GM19023 (cell line): ENCODE measurements around the gene XIRP1.
"Not testable (repeated sequence)": the region's sequence is repeated elsewhere in the genome, so short reads cannot be mapped to it uniquely, and the experiment has no call there.

ENCODE experiments used
- ATAC-seq: cut with Tn5 transposase; IDR thresholded peaks from one replicate; pipeline ENCODE4 v1.9.1; 2021; ENCODE audit warnings: mild to moderate bottlenecking, moderate library complexity; ENCODE audit not compliant: unreplicated experiment

The XIRP1 gene, protein sequence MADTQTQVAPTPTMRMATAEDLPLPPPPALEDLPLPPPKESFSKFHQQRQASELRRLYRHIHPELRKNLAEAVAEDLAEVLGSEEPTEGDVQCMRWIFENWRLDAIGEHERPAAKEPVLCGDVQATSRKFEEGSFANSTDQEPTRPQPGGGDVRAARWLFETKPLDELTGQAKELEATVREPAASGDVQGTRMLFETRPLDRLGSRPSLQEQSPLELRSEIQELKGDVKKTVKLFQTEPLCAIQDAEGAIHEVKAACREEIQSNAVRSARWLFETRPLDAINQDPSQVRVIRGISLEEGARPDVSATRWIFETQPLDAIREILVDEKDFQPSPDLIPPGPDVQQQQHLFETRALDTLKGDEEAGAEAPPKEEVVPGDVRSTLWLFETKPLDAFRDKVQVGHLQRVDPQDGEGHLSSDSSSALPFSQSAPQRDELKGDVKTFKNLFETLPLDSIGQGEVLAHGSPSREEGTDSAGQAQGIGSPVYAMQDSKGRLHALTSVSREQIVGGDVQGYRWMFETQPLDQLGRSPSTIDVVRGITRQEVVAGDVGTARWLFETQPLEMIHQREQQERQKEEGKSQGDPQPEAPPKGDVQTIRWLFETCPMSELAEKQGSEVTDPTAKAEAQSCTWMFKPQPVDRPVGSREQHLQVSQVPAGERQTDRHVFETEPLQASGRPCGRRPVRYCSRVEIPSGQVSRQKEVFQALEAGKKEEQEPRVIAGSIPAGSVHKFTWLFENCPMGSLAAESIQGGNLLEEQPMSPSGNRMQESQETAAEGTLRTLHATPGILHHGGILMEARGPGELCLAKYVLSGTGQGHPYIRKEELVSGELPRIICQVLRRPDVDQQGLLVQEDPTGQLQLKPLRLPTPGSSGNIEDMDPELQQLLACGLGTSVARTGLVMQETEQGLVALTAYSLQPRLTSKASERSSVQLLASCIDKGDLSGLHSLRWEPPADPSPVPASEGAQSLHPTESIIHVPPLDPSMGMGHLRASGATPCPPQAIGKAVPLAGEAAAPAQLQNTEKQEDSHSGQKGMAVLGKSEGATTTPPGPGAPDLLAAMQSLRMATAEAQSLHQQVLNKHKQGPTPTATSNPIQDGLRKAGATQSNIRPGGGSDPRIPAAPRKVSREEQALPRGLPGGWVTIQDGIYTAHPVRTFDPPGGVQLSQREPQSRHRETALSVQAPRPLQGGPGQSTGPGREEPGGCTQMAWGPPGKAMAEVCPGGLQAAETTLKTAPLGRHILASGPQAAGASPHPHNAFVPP (N-terminal part only)

DNA sequence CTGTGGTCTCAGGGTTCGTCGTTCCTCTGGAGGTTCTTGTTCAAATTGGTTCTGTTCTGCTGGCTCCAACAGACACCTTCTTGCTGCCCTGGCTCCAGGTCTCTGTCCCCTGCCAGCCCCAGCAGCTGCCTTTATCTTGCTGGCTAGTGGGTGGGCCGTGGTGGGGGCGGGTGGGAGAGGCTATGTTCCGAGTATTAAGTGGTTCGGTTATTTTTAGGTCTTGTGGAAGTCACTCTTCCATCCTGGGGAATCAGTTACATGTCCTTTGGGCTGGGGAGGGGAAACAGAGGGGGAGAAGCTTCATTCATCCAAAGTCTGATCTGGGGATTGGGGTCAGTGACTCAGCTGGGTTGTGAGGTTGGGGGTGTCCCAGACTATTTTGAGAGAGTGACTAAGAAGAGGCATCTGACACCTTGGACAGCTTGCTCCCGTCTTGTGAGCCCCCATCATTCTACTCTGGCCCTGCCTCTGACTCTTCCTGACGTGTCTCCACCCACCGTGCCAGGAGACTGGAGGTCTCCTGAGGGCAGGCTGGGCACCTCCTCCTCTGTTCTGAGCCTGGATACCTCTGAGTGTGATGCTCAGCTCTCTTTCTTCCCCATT lies at the start of gene XIRP1:
XIRP1 (minus strand) TSS at position 106 of the 603 bp plus-strand sequence. CDS start 3,150 bp downstream, outside the sequence.
- ATAC-seq: no peak

DNA sequence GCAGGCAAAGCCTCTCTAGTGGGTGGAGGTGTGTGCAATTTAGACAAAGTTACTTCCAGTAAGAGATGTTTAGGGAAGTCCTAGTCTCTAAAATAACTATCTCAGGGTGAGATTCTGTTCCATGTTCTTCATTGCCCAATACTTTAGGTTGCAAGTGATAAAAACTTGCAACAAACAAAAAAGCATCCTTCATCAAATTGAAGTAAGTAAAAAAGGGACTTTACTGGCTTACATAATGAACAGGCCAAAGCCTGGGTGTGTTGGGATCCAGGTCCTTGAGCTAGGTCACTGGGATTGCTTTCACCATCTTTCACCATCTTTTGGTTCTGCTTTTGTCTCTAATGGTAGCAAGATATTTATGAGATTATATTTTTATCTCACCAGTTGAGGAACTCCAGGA lies 49.2 kb upstream of the XIRP1 start:
- no peak for ATAC-seq

DNA sequence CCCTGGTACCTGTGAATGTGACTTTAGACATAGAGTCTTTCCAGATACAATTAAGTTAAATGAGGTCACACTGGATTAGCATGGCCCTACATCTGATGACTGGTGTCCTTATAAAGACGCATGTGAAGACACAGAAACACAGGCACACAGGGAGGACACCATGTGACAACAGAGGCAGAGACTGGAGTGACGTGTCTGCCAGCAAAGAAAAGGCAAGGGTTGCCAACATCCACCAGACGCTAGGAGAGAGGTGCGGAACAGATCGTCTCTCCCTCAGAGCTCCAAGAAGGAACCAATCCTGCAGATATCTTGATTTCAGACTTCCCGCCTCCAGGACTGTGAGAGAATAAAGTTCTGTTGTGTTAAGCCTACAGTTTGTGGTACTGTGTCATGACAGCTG lies 44.6 kb upstream of the XIRP1 start:
- ATAC-seq: no peak

DNA sequence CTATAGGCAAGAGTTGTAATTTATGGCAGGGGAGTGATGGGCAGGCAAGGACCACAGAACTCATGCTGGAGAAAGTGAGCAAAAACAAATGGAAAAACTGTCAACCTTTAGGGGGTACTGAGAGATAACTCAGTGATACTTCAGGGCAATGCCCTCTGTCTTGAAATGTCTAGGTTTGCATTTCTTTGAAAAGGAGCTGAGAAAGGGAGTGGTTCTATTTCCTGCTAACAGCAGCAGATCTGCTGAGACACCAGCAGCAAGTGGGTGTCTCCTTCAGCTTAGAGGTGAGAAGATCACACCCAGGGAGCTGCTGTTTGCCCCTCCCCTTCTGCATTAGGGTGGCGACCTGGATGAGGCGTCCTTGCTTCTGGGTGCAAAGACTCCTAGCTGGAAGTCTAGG lies 42.3 kb upstream of the XIRP1 start:
- ATAC-seq: no peak

DNA sequence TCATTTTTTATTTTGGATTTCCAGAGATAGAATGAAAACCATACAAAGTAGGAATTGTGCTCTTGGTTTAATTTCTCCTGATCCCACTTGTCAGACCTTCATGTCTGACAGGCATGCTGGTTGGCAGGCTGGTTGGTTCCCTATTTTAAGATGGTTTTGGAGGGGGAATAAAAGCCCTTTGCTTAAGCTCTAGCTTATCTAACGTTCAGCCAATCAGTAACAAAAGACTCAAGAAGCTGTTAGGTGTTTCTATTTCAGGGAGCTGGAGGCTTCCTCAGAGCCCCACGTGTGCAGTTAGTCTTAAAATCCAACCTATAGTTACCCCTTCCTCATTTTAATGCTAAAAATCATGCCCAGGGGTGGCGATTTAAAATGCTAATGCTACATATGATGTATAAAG lies 40.5 kb upstream of the XIRP1 start:
- no peak for ATAC-seq

DNA sequence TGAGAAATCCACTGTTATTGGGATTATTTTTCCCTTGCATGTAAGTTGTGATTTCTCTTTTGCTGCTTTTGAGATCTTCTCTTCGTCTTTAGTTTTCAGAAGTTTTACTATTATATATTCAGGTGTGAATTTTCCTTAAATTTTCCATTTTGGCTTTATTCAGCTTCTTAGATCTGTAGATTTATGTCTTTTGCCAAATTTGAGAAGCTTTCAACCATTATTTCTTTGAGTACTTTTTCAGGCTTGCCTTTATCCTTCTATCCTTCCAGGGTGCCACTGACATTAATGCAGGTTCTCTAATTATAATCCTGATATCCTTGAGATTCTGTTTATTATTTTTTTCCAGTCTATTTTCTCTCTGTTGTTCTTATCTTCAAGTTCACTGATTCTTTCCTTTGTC lies 38.1 kb upstream of the XIRP1 start:
- ATAC-seq: no peak

DNA sequence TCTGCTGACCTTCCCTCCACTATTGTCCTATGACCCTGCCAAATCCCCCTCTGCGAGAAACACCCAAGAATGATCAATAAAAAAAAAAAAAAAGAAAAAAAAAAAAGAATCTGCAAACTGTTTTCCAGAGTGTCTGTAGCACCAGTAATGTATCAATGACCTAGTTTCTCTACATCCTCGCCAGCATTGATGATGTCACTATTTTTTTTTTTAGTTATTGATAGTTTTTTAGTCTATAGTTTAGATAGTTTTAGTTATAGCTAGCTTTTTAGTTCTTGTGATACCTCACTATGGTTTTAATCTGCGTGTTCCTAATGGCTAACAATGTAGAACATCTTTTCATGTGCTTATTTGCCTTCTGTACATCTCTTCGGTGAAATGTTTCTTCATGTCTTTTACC lies 36.1 kb upstream of the XIRP1 start:
- ATAC-seq: no peak

DNA sequence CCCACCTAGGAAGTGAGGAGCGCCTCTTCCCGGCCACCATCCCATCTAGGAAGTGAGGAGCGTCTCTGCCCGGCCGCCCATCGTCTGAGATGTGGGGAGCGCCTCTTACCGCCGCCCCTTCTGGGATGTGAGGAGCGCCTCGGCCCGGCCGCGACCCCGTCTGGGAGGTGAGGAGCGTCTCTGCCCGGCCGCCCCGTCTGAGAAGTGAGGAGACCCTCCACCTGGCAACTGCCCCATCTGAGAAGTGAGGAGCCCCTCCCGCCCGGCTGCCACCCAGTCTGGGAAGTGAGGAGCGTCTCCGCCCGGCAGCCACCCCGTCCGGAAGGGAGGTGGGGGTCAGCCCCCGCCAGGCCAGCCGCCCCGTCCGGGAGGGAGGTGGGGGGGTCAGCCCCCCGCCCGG lies 35.2 kb upstream of the XIRP1 start:
- ATAC-seq: not testable (repeated sequence)

DNA sequence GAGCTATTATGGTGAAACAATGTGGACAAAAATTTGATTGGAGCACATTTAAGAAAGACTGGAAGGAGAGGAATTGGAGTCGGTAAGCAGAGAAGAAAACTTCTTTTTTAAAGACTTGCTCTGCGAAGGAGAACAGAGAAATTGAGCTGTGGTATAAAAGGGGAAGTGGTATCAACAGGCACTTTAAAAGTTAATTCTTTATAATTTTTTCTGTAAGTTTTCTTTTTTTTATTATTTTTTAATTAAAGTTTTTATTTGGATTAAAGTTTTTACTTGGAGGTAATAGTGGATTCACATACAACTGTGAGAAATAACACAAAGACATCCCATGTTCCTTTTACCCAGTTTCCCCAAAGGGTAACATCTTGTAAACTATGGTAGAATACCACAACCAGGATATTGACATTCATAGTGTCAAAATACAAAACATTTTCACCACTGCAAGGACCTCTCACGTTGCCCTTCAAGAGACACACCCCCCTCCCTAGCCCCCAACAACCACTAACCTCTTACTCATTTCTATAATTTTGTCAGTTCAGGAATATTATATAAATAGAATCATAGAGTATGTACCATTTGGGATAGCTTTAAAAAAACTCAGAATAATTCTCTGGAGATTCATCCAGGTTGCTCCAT lies 33.8 kb upstream of the XIRP1 start:
- ATAC-seq: no peak

DNA sequence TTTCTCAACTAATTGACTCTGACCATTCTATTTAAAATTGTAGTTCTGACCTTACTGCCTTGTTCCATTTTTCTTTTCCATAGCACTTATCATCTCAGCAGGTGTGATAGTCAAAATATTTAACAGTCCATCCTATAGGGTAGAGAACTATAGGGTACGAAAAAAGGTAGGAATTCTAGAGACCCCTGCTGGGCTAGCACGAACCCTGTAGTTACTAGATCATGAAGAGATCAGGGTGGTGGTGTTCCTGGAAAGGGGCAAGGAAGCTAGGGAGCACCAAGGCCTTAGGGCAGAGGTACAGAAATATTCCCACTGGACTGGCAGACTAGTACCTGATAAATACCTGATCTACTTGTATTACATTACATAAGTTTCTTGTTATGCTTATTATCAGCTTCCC lies 31.9 kb upstream of the XIRP1 start:
- ATAC-seq: no peak

DNA sequence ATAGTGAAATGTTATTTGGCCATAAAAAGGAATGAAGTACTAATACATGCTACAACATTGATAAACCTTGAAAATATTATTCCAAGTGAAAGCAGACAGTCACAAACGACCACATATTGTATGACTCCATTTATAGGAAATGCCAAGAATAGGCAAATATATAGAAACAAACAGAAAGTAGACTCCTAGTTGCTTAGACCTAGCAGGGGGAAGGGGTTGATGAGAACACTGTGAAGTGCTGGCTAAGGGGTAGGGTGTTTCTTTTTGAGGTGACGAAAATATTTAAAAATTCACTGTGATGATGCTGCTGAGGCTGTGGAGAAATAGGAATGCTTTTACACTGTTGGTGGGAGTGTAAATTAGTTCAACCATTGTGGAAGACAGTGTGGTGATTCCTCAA lies 30.5 kb upstream of the XIRP1 start:
- no peak for ATAC-seq

DNA sequence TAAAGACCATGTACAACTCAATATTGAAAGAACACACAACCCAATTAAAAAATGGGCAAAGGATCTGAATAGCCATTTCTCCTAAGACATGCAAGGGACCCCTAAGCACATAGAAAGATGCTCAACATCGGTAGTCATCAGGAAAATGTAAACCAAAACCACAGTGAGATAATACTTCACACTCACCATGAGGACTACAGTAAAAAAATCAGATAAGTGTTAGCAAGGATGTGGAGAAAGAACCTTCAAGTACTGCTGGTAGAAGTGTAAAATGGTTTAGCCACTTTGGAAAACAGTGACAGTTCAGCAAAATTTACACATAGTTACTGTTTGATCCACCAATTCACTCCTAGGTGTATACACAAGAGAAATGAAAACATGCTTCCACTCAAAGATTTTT lies 30.1 kb upstream of the XIRP1 start:
- no peak for ATAC-seq

DNA sequence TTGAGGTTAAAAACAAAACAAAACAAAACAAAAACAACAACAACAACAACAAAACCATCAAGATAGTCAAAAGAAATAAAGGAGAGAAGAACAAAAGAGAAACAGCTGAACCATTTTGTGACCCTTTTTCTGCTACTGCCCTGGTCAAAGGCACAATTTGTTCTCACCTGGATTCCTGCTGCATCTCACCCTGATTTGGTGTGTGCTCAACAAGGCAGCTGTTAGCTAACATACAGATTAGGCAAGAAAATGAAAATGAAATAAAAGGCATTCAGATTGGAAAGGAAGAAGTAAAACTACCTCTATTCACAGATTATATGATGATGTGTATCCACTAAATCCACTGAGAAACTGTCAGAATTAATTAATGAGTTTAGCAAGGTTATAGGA lies 28.7 kb upstream of the XIRP1 start:
- no peak for ATAC-seq

DNA sequence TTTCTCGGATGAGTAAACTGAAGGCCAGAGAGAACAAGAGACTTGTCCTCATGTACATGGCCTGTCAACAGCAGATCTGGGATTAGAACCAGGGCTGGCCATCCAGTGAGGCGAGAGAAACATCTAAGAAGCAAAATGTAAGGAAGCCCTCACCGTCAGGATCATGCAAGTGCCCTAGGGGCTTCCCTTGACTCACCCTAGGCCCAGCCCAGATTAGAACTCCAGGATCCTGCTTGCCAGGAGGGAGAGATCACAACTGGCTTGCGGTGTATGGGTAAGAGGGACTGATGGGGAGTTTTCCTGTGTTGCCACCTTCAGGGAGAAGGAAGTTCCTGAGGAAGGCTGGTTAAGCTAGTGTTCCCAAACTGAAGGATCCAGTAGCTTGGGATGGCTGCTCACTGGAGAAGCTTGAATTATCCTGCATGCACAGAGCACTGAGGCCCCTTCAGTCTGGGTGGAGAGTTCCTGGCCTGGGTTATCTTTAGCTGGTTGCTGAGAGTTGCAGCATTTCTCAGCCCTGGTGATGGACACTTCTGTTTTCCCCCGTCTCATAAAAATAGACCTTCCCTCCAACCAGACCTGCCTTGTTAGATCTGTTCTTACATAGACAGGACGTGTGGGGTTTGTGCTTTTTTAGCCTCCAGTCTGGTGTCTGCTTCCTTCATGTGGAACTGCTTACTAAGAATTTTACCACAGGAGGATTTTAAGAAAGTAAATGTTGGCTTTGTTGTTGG lies 28.2 kb upstream of the XIRP1 start:
- no peak for ATAC-seq

DNA sequence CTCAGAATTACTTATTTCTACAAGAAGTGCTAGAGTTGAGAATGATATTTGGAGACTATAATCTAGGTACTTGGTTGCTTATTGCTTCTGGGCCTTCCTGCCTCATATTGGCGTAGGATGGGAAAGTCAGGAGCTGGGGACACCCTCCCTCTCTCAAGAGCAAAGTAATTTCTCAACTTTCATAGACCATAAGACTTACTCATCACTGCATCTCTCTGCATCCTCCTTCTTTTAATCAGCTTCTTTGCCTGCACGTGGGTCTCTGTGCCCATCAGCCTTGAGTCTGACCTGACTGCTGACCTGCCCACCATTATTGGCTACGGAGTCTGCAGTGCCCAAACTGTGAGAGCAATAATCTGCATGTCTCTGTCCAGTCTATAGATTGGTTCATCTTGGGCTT lies 27.3 kb upstream of the XIRP1 start:
- no peak for ATAC-seq

DNA sequence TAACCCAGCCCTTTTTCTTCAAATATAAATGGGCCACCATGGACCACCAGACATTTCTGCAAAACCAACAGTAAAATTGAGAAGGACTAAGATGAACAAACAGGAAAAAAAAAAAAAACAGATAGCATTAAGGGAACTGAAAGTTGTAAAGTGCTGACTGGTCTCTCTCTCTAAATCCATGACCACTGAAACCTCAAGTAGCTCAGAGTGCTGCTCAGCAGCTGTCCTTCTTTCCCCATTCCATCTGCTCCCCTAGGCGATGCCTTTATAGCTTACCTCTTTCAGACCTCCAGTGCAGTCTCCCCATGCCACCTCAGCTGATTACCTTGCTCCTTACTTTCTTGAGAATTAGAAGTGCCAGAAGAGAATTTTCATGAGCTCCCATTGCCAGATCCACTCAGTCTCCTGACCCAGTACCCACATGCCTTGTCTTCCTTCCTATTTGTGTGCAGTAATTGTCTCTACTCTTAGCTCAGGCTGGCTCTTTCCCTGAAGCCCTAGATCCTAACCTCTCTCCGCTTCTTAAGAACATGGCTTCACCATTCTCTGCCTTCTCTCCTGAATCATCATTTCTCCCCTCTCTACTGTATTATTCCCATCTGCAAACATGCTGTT lies 23.9 kb upstream of the XIRP1 start:
- ATAC-seq: peak; percentile 91

DNA sequence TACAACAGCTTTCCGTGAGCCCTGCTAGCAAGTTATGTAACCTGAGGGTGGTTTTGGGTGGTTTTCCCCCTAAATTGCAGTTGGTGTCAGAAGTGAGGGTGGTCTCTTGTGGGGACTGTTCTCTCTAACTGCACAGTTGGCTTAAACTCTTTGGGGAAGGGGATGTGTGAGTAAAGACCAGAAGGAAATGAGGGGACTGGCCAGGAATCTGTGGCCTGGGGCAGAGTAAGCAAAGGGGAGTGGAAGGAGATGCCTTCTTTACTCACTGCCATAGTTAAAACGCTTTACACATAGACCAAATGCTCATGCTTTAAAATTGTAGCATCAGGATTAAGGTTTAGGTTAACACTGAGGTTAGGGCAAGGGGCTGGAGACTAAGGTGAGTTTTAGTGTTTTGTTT lies 21.2 kb upstream of the XIRP1 start:
- ATAC-seq: no peak

DNA sequence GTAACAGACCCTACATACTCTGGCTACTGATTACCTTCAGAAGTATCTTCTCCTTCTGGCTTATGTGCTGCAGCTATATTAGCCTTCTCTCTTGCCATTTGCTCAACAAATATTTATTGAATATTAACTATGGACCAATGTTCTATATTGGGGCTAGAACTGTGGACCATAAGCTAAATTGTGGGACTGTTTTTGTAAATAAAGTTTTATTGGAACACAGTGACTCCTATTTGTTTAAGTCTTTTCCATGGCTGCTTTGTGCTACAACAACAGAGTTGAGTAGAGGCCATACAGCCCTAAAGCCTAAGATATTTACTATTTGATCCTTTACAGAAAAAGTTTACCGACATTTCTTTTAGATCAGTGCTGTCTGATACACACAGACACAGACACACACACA lies 20.3 kb upstream of the XIRP1 start:
- ATAC-seq: no peak
